Ovary (tissue), 9 donors: Measurements from ENCODE around the gene TNPO3. TPM values are rescaled to one million over a fixed set of nuclear protein-coding genes. Genes with fewer than 3 reads are reported as not detected.

Experiments used
- DNase-seq, 5 donors: peaks; one replicate each; pipeline ENCODE4 v3.0.0-alpha.2; 2019 to 2020
- H3K27ac ChIP-seq, 2 donors: fragments of 200-600 bp; one replicate each; pipeline versions ENCODE4 v1.5.1 to v1.8.0; 2019 to 2022
- H3K27me3 ChIP-seq: fragments of 200-600 bp; one replicate; pipeline ENCODE4 v1.8.0; 2022
- H3K36me3 ChIP-seq: fragments of 200-600 bp; sonication (generic); one replicate; pipeline ENCODE4 v1.5.1; 2019
- H3K4me1 ChIP-seq: one replicate; pipeline ENCODE4 v1.8.1; 2013; ENCODE audit warnings: mild to moderate bottlenecking, moderate library complexity; ENCODE audit not compliant: insufficient read depth
- H3K4me3 ChIP-seq: fragments of 200-600 bp; sonication (generic); one replicate; pipeline ENCODE4 v1.5.1; 2017
- H3K9me3 ChIP-seq, 2 donors: fragments of 200-600 bp in 1 of 2; sonication (generic) in 1 of 2; one replicate each; pipeline versions ENCODE4 v1.5.1 to v1.8.1; 2013 to 2019; ENCODE audit warnings: mild to moderate bottlenecking in 1 of 2, moderate library complexity in 1 of 2
- EP300 ChIP-seq: sonication (generic); formaldehyde crosslinking; IDR thresholded peaks from one replicate; pipeline ENCODE4 v1.6.1; 2017; ENCODE audit warnings: antibody characterized with exemption
- POLR2A ChIP-seq: fragments of 450-650 bp; IDR thresholded peaks from one replicate; pipeline ENCODE4 v1.6.1; 2017; ENCODE audit warnings: antibody characterized with exemption, mild to moderate bottlenecking, moderate library complexity
- WGBS, 3 donors: extraction: QIAGEN DNeasy Blood & Tissue Kit in 1 of 3; methylation state at CpG; one replicate each; pipeline versions ENCODE4 v1.1.5 to v1.1.7; 2013 to 2017; 5-methylcytosine and 5-hydroxymethylcytosine counted together
- intact Hi-C, 4 donors: fragments of 100-400 bp; cut with DNase I; formaldehyde crosslinking; loops; one replicate each; pipeline versions ENCODE4 v1.11.0 to v1.15.1; 2022 to 2023
- polyA plus RNA-seq, 2 donors: library from polyadenylated mRNA; stranded (reverse); fragments of 200-250 nt in 1 of 2; fragments of 350-450 nt in 1 of 2; fragmentation: Illumina TruSeq in 1 of 2; extraction: RNeasy Lipid Tissue Mini Kit (QIAGEN cat#74804) in 1 of 2; gene quantifications; one replicate each; pipeline ENCODE4 v1.2.3, GENCODE V29; 2013 to 2014
- total RNA-seq, 7 donors: library from RNA; depleted of rRNA in 2 of 7; stranded (reverse); fragments of >200 nt in 2 of 7; fragmentation: NEBNext Ultra II Directional in 3 of 7; extraction: Animal tissue kit (Norgen Biotek cat#: 25700) in 3 of 7; gene quantifications; one replicate each; pipeline versions ENCODE4 v1.1.0 to v1.2.4, GENCODE V29; 2016 to 2023
- TF ChIP-seq, protein P1 (sequence below), 3 donors: fragments of 450-650 bp in 2 of 3; fragments of 200-600 bp in 1 of 3; IDR thresholded peaks; one replicate each; pipeline versions ENCODE4 v1.5.1 to v1.8.0; 2016 to 2022; ENCODE audit warnings: antibody characterized with exemption in 3 of 3, mild to moderate bottlenecking in 1 of 3
- donor health status: DM: no; HTN: no; CAD: no; lungs with moderate emphysema.
- donor health status: DM: no; HTN: no; CAD: no.
- donor health status: Bipolar disorder and iron deficiency.
- donor health status: DM: yes; HTN: yes; CAD: no.
- donor health status: DM: no; HTN: no; CAD: no.
- donor health status: DM: yes; HTN: yes; CAD: no.

The TNPO3 gene
- total and polyA plus RNA-seq, 9 donors = 18.6 to 40.1 (median 30.9) TPM

DNA sequence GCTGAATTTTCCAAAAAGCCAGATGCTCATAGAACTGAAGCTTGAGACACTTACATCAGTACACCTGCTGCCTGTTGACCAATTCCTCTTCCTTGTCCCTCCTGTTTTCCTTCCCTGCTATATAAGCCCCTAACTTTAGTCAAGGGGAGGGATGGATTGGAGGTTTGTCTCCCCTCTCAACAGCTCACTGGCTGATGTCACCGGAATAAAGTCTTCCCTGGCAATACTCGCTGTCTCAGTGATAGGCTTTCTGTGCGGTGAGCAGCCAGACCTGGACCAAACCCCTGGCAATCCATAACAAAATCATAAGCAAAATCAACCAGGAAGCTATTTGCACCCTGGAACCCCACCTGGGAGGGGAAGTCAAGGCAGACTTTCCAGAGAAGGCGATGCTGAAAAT lies 118.1 kb downstream of the TNPO3 start:
- no peak overlapping the region for H3K4me3 ChIP-seq
- WGBS, 3 donors = 77 to 86% (median 86%) methylated on average over 4 of the region's 4 CpGs
- H3K9me3 ChIP-seq = no peaks in the 10 kb centered on the region
- TF ChIP-seq, protein P1, sequence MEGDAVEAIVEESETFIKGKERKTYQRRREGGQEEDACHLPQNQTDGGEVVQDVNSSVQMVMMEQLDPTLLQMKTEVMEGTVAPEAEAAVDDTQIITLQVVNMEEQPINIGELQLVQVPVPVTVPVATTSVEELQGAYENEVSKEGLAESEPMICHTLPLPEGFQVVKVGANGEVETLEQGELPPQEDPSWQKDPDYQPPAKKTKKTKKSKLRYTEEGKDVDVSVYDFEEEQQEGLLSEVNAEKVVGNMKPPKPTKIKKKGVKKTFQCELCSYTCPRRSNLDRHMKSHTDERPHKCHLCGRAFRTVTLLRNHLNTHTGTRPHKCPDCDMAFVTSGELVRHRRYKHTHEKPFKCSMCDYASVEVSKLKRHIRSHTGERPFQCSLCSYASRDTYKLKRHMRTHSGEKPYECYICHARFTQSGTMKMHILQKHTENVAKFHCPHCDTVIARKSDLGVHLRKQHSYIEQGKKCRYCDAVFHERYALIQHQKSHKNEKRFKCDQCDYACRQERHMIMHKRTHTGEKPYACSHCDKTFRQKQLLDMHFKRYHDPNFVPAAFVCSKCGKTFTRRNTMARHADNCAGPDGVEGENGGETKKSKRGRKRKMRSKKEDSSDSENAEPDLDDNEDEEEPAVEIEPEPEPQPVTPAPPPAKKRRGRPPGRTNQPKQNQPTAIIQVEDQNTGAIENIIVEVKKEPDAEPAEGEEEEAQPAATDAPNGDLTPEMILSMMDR (IDR thresholded peaks at IDR 0.05) = no peak
- TF ChIP-seq POLR2A = no peak
- no peak for TF ChIP-seq EP300
- H3K36me3 ChIP-seq = no peaks in the 10 kb centered on the region
- no peak for DNase-seq
- no peaks in the 10 kb centered on the region for H3K27me3 ChIP-seq
- no peak overlapping the region for H3K27ac ChIP-seq
- intact Hi-C loops = no loop called here
- H3K4me1 ChIP-seq = no peaks in the 10 kb centered on the region

DNA sequence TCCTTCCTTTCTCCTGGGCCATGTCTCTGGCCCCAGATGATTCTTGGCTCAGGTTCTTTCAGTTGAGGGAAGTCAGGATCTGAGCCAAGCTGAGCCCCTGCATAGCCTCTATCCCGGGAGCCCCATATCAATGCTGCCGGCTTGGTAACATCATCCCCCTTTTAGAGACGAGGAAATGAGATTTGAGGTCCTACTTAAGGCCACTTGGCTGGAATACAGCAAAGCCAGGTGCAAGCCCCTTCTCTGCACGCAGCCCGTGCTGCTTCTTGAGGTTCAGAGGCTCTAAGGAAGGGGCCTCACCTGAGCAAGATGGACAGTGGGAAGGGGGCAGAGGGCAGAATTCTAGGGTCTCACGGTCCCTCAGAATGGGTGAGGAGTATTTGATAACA lies 119.6 kb downstream of the TNPO3 start:
- Histone ChIP-seq H3K27ac (no peak overlapping the region), H3K36me3 (no peaks in the 10 kb centered on the region), H3K4me1 (no peaks in the 10 kb centered on the region), H3K27me3 (no peaks in the 10 kb centered on the region), H3K4me3 (no peak overlapping the region), H3K9me3 (no peaks in the 10 kb centered on the region)
- TF ChIP-seq, protein P1 (IDR thresholded peaks at IDR 0.05) = no peak
- TF ChIP-seq POLR2A (no peak), EP300 (no peak)
- no peak for DNase-seq
- intact Hi-C loops = no loop called here
- WGBS, 3 donors = 18 to 21% (median 21%) methylated on average over 6 of the region's 6 CpGs

DNA sequence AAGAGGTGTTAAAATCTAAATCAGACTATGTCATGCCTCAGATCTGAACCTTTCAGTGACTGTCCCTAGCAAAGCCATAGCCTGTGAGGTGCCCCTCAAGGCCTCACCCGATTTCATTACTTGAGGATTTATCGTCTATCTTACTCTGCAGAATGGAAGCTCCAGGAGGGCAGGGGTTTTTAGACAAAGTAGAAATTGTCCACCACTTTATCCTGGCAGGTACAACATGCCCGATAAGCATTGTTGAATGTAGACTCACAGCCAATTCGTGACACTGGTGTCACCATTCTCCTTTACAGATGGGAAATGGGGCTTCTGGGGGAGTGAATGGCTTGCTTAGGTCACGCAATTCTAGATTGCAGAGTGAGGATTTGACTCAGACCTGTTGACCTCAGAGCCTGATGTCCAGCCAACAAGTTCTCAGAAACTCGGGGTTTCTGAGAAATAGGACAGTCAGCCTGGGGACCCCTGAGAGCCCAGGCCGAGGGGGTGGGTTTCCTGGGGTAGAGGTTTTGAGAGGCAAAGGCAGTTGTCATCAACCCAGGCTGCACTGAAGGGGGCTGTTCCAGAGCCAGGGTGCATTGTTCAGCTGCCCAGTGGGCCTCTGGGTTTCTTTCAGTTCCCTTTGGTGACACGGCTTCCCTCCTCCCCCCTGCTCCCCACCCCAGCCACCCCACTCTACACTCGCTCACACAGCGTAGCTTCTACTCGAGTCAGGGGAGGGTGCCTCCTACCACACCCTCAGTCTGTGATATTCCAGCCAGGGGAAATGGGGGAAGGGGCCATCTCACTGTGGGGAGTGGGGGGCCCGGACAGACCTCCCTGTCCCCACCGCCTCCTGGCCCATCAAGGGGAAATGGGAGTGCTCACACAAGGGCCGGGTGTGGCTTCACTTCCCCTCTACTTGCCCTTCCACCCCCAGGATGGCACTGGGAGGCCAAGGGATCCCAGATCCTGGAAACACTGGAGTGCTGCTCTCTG lies 120.3 kb downstream of the TNPO3 start:
- H3K27me3 ChIP-seq = no peaks in the 10 kb centered on the region
- intact Hi-C loops = no loop called here
- WGBS, 3 donors = 62 to 72% (median 68%) methylated on average over 14 of the region's 14 CpGs

DNA sequence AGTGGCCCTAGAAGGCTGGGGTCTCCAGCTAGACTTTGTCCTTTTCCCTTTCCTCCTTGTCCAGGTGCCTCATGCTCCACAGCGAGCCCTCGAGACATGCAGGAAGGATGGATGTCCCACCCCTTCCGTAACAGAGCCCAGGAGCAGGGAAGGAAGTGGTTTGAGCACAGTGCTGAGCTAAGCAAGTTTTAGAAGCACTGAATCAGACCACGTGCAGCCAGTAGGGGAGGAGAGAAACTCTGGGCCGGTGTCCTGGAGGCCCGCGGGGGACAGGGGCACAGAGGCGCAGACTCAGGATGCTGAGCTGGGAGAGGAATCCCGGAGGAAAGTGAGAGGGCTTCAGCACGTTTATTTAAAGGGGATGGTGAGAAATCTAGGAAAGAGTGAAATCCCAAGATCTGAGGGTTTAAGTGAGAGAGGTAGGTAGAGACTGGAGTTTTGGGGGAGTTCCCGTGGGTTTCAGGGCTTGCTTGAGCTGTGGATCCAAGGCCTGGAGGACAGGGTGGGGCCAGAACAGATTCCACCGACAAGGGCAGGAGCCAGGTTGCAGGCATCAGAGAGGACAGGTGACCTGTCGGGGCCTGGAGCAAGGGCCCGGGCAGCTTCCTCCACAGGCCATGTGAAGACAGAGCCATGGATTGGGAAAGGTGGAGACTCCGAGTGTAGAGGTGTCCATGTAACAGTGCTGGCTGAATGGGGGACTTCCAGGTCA lies 121.6 kb downstream of the TNPO3 start:
- H3K27ac ChIP-seq = no peak overlapping the region

More for the DNA sequence above, 120.3 kb downstream of the TNPO3 start:
- no peak overlapping the region for H3K4me3 ChIP-seq
- no peaks in the 10 kb centered on the region for H3K4me1 ChIP-seq
- H3K36me3 ChIP-seq = no peaks in the 10 kb centered on the region
- no peak for DNase-seq
- H3K9me3 ChIP-seq = no peaks in the 10 kb centered on the region
- H3K27ac ChIP-seq = no peak overlapping the region
- TF ChIP-seq POLR2A = no peak
- TF ChIP-seq, protein P1 (IDR thresholded peaks at IDR 0.05) = no peak
- TF ChIP-seq EP300 = no peak

More for the DNA sequence above, 121.6 kb downstream of the TNPO3 start:
- H3K27me3 ChIP-seq = no peaks in the 10 kb centered on the region
- H3K36me3 ChIP-seq = no peaks in the 10 kb centered on the region
- intact Hi-C loops = no loop called here
- no peaks in the 10 kb centered on the region for H3K4me1 ChIP-seq
- WGBS, 3 donors = 48 to 60% (median 57%) methylated on average over 15 of the region's 15 CpGs
- H3K9me3 ChIP-seq = no peaks in the 10 kb centered on the region
- no peak overlapping the region for H3K4me3 ChIP-seq
- TF ChIP-seq POLR2A (no peak), EP300 (no peak)
- TF ChIP-seq, protein P1 (IDR thresholded peaks at IDR 0.05) = no peak
- no peak for DNase-seq
